GM19324 (cell line): ENCODE results near the gene ITPRID1.
A peak's percentile ranks its signal among the peaks of the same experiment; 100 is the strongest.

Experiments
- ATAC-seq: cut with Tn5 transposase; IDR thresholded peaks from one replicate; pipeline ENCODE4 v1.9.1; 2021; ENCODE audit warnings: mild to moderate bottlenecking, moderate library complexity; ENCODE audit not compliant: unreplicated experiment, low FRiP score

ITPRID1 gene

GRCh38 chr7:31688996-31689395 lies 175.1 kb downstream of the ITPRID1 start:
- ATAC-seq = no peak

GRCh38 chr7:31690935-31691334 lies 177.0 kb downstream of the ITPRID1 start:
- no peak for ATAC-seq

GRCh38 chr7:31692451-31692850 lies 178.6 kb downstream of the ITPRID1 start:
- ATAC-seq = no peak

- no peak for ATAC-seq
These were observed 179.0 kb downstream of the ITPRID1 start for GRCh38 chr7:31692871-31693270.

GRCh38 chr7:31695859-31696614 lies 182.1 kb downstream of the ITPRID1 start:
- peak; percentile 44 for ATAC-seq

GRCh38 chr7:31699050-31699449 lies 185.2 kb downstream of the ITPRID1 start:
- no peak for ATAC-seq

GRCh38 chr7:31702354-31702753 lies 188.5 kb downstream of the ITPRID1 start:
- no peak for ATAC-seq

- ATAC-seq = peak; percentile 57
These were observed 191.5 kb downstream of the ITPRID1 start for GRCh38 chr7:31705377-31705776.

- ATAC-seq = peak; percentile 33
These were observed 193.2 kb downstream of the ITPRID1 start for GRCh38 chr7:31707089-31707488.
